Right renal cortex interstitium (tissue), 3 donors: ENCODE measurements around the gene AATF. TPM values are rescaled to one million over a fixed set of nuclear protein-coding genes. Genes with fewer than 3 reads are reported as not detected.

Experiments used
- DNase-seq, 3 donors: peaks; one replicate each; pipeline ENCODE4 v3.0.0-alpha.2; 2013; ENCODE audit warnings: low read depth in 3 of 3, low spot score in 2 of 3
- polyA plus RNA-seq, 3 donors: library from polyadenylated mRNA; unstranded; fragments of 120-200 nt; gene quantifications; one replicate each; pipeline ENCODE4 v1.2.1, GENCODE V29; 2013; ENCODE audit not compliant: insufficient read length in 3 of 3

The AATF gene
- polyA plus RNA-seq: 10 to 100 TPM; 54.2 to 57.3 (median 56.0) TPM

- DNase-seq: peak in 2 of 3 donors; percentile 90 to 93
These were observed at the start of gene AATF for GRCh38 chr17:36948717-36949460. TSS of gene AATF (plus strand) at chr17:36948954. CDS start at chr17:36949126, 172 bp downstream.

GRCh38 chr17:36899250-36900159, 49.2 kb upstream of the AATF start:
- DNase-seq: no peak

GRCh38 chr17:36900160-36900512, 48.6 kb upstream of the AATF start:
- DNase-seq: no peak

GRCh38 chr17:36901506-36901905, 47.2 kb upstream of the AATF start:
- peak in 1 of 3 donors; percentile 53 for DNase-seq

GRCh38 chr17:36907407-36907806, 41.3 kb upstream of the AATF start:
- DNase-seq: no peak

- DNase-seq: no peak
These were observed 38.2 kb upstream of the AATF start for GRCh38 chr17:36910513-36910912.

- no peak for DNase-seq
These were observed 37.8 kb upstream of the AATF start for GRCh38 chr17:36911001-36911400.

- DNase-seq: no peak
These were observed 35.6 kb upstream of the AATF start for GRCh38 chr17:36913132-36913531.

GRCh38 chr17:36918211-36918691, 30.5 kb upstream of the AATF start:
- DNase-seq: no peak

- no peak for DNase-seq
These were observed 29.3 kb upstream of the AATF start for GRCh38 chr17:36919407-36919968.

- no peak for DNase-seq
These were observed 28.4 kb upstream of the AATF start for GRCh38 chr17:36920032-36921005.

- no peak for DNase-seq
These were observed 27.5 kb upstream of the AATF start for GRCh38 chr17:36921095-36921851.

GRCh38 chr17:36922175-36922574, 26.6 kb upstream of the AATF start:
- no peak for DNase-seq

GRCh38 chr17:36923814-36924221, 24.9 kb upstream of the AATF start:
- no peak for DNase-seq

- DNase-seq: no peak
These were observed 22.5 kb upstream of the AATF start for GRCh38 chr17:36926226-36926625.

- DNase-seq: no peak
These were observed 22.1 kb upstream of the AATF start for GRCh38 chr17:36926701-36927100.

GRCh38 chr17:36928471-36929345, 20.0 kb upstream of the AATF start:
- DNase-seq: no peak

- DNase-seq: no peak
These were observed 18.7 kb upstream of the AATF start for GRCh38 chr17:36929851-36930582.
